ENCODE measurements around the gene SPATS2L.

The SPATS2L gene

DNA sequence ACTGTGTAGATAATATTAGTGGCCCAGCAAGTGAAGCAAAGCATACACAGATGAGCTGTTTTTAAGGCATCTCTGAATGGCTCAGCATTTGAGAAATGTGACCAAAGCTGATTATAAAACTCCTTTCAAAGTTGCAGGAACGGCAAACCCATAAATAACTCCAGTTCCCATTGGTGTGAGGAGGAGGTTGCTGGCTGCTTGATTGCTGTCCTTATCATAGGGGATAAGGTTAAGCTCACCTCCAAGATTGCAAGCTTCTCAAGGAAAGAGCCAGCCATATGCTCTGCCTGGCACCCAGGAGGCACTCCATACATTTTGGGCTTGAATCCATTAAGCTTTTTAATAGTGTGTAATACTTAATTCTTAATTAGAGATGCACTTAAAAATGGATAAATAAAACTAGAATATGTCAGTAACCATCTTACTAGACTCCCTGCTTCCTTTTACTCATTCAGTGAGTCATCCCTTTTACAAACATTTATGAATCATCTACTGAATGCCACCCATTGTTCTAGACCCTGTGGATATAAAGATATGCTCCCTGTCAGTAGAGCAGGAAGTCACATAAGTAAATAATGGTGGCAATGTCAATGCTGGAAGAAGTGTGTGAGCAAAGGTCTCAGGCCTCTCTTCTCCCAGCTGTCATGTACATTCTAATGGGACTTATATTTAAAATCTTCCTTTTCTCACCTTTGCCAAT is 99.3 kb downstream of the SPATS2L start:
- no peak for DNase-seq (ENCODE audit: extremely low read depth in 1 of 2, low read depth in 1 of 2)

- DNase-seq (ENCODE audit: extremely low read depth in 1 of 2, low read depth in 1 of 2): no peak
These were observed 99.9 kb downstream of the SPATS2L start for GRCh38 chr2:200406379-200406778.

DNA sequence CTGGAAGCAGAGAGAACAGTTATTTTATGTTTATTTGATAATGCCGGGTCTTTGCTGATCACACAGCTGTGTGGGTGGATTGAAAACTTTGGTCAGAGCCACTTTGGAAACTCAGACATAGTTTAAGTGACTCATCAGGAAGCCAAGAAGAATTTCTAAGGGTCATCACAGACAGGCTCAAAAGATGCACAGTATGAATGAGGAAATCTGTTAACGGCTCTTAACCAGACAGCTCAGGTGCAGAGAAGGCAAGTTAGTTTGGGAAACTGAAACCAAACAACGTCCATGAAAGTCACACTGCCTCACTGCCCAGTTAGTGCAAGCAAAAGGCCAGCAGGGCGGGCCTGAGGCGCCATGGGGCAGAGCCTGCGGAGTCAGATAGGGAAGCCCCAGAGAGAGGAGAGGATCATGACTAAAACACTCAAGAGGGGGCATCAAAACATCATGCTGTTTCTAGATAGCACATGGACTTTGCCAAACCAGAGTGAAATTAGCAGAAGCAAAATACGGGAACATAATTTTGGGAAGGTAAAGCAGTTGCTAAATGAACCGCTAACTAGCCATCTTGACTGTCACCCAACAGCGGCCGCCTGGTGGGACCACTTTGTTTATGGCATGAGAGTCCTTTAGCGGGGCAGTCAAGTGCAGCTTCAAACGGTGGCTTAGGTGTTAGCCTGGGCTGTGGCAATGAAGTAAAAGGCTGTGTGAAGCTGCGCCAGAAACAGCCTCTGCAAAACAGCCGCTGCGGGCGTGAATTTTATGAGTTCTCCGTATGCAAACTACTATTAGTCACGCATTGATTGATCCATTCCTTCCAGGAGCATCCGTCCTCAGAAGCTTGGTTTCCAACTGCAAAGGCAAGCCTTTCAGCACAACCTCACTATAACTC is 102.2 kb downstream of the SPATS2L start:
- DNase-seq (ENCODE audit: extremely low read depth in 1 of 2, low read depth in 1 of 2): no peak

DNA sequence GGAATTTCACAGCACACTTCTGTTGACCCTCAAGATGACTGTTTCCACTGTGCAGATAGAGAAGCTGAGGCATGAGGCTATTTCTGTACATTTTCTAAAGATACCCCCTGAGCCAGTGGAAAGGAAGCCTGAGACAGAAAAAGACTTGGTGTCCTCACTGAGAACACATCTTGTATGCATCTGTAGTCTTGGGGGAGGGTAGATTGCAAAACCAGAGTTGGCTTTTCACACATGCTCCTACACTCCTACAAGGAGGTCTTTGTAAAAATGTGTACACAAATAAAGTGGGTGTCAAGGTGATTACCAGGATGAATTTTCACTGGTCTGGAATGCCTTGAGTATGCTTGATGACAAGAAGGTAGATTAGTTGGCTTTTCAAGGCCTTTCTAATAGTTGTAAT is 105.3 kb downstream of the SPATS2L start:
- DNase-seq (ENCODE audit: extremely low read depth in 1 of 2, low read depth in 1 of 2): no peak

- no peak for DNase-seq (ENCODE audit: extremely low read depth in 1 of 2, low read depth in 1 of 2)
These were observed 107.9 kb downstream of the SPATS2L start for GRCh38 chr2:200414367-200414766.

GRCh38 chr2:200415455-200415854 is 109.0 kb downstream of the SPATS2L start:
- DNase-seq (ENCODE audit: extremely low read depth in 1 of 2, low read depth in 1 of 2): no peak

DNA sequence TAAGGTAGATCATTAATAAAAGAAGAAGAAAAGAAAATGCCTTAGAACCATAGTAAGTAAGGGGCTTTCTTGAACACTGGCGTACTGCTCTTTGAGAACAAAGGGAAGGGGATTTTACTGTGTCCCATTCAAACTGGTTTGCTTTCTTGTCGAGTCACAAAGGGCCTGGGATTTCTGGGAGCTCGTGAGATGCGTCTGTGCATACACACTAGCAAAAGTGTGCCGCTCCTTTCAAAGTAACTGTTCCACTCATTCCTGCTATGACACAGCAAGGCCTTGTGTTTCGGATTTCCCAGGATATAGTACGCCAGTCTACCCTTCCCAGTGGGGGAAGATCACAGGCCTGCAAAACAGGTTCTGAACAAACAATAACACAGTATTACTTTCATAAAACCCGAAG is 110.4 kb downstream of the SPATS2L start:
- DNase-seq (ENCODE audit: extremely low read depth in 1 of 2, low read depth in 1 of 2): no peak

GRCh38 chr2:200417366-200417765 is 110.9 kb downstream of the SPATS2L start:
- DNase-seq (ENCODE audit: extremely low read depth in 1 of 2, low read depth in 1 of 2): no peak

DNA sequence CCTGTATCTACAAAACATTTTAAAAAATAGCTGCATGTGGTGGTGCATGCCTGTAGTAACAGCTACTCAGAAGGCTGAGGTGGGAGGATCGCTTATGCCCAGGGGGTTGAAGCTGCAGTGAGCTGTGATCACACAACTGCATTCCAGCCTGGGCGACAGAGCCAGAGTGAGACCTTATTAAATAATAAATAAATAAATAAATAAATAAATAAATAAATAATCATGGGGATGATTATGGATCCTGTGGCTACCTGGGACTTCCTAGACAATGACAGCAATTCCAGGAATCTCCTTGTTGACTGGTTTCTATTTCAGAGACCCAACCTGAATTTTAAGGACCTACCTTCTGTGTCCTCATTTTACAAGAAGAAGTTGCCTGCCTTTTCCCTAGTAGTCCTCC is 111.9 kb downstream of the SPATS2L start:
- DNase-seq (ENCODE audit: extremely low read depth in 1 of 2, low read depth in 1 of 2): no peak

GRCh38 chr2:200419325-200419724 is 112.8 kb downstream of the SPATS2L start:
- DNase-seq (ENCODE audit: extremely low read depth in 1 of 2, low read depth in 1 of 2): no peak

GRCh38 chr2:200421270-200421669 is 114.8 kb downstream of the SPATS2L start:
- no peak for DNase-seq (ENCODE audit: extremely low read depth in 1 of 2, low read depth in 1 of 2)

GRCh38 chr2:200422071-200422470 is 115.6 kb downstream of the SPATS2L start:
- no peak for DNase-seq (ENCODE audit: extremely low read depth in 1 of 2, low read depth in 1 of 2)

- no peak for DNase-seq (ENCODE audit: extremely low read depth in 1 of 2, low read depth in 1 of 2)
These were observed 116.2 kb downstream of the SPATS2L start for GRCh38 chr2:200422532-200423261.

- no peak for DNase-seq (ENCODE audit: extremely low read depth in 1 of 2, low read depth in 1 of 2)
These were observed 117.0 kb downstream of the SPATS2L start for GRCh38 chr2:200423541-200423940.

- DNase-seq (ENCODE audit: extremely low read depth in 1 of 2, low read depth in 1 of 2): no peak
These were observed 118.7 kb downstream of the SPATS2L start for GRCh38 chr2:200425026-200425821.

- no peak for DNase-seq (ENCODE audit: extremely low read depth in 1 of 2, low read depth in 1 of 2)
These were observed 120.3 kb downstream of the SPATS2L start for GRCh38 chr2:200426754-200427153.

DNA sequence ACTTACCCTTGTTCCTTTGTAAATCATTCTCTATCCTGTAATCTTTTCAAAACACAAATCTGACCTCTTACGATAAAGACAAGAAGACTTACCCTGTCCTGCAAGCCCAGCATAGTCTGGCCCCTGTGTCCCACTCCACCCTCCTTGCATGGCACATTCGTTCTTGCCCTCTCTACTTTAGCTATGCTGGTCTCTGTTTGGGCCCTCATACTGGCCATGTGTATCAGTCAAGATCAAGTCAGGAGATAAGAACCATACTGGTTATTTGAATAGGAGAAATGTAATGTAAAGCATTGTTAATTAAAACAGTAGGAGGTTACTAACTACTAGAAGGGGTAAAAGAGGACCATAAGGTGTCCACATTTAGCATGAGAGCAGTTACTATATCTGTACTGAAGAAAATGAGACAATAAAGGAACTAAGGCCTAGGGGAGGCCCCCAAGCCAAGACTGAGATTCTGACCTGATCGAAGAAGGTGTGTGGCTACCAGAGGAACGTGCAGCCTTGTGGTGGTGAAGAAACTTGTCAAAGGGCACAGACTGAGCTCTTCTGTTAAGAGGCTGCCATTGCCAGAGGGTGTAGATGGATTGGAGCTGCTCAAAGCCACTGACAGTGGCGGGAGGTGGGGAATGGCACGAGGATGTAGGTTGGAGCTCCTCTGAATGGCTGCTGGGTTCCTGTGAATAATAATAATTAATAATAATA is 122.6 kb downstream of the SPATS2L start:
- DNase-seq (ENCODE audit: extremely low read depth in 1 of 2, low read depth in 1 of 2): no peak

DNA sequence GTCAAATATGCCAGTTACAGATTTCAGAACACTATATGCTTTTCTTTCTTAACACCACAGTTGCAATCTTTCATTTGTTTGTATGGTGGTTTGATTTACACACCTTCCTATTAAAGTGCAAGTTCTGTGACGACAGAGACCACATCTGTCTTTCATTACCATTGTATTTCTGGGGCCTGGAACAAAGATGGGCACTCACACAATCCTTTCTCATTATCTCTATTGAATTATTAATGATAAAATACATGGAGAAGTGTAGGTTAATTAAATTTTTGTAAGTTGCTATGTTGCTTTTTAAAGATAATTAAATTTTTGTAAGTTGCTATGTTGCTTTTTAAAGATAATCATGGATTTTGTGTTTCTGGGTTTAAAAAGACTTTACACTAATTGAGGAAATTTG is 123.5 kb downstream of the SPATS2L start:
- DNase-seq (ENCODE audit: extremely low read depth in 1 of 2, low read depth in 1 of 2): no peak

DNA sequence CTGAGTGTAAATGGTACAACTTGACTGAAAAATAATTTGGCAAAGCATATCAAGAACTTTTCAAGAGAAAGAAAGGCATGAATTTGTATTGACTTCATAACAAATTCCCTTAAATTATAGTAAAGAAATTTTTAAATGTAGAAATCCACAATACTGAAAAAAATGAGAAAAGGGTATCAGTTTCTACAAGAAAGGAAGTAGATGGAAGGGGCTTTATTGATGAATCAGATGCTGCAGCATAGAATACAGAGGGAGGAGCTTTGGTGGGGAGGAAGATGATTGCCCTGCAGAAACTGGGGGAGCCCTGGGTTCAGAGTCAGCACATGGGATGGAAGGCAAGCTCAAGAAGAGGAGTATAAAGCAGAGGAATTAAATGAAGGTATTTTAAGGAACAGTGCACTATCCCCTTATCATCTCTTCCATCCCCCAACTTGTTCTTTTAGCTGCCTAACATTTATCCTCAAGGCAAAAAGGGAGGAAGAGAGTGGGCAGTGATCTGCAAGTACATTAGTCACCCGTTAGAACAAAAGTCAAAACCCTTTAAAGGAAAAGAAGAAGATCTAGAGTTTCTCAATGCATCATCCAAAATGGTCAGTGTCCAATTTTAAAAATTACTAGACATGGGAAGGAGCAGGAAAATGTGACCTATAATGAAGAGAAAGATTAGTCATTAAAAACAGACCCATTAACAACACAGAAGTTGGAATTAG is 125.7 kb downstream of the SPATS2L start:
- DNase-seq (ENCODE audit: extremely low read depth in 1 of 2, low read depth in 1 of 2): no peak

- no peak for DNase-seq (ENCODE audit: extremely low read depth in 1 of 2, low read depth in 1 of 2)
These were observed 128.9 kb downstream of the SPATS2L start for GRCh38 chr2:200435379-200435778.
